Measurements from ENCODE around the gene USP1.
A peak's percentile ranks its signal among the peaks of the same experiment; 100 is the strongest.

The USP1 gene, protein sequence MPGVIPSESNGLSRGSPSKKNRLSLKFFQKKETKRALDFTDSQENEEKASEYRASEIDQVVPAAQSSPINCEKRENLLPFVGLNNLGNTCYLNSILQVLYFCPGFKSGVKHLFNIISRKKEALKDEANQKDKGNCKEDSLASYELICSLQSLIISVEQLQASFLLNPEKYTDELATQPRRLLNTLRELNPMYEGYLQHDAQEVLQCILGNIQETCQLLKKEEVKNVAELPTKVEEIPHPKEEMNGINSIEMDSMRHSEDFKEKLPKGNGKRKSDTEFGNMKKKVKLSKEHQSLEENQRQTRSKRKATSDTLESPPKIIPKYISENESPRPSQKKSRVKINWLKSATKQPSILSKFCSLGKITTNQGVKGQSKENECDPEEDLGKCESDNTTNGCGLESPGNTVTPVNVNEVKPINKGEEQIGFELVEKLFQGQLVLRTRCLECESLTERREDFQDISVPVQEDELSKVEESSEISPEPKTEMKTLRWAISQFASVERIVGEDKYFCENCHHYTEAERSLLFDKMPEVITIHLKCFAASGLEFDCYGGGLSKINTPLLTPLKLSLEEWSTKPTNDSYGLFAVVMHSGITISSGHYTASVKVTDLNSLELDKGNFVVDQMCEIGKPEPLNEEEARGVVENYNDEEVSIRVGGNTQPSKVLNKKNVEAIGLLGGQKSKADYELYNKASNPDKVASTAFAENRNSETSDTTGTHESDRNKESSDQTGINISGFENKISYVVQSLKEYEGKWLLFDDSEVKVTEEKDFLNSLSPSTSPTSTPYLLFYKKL

DNA sequence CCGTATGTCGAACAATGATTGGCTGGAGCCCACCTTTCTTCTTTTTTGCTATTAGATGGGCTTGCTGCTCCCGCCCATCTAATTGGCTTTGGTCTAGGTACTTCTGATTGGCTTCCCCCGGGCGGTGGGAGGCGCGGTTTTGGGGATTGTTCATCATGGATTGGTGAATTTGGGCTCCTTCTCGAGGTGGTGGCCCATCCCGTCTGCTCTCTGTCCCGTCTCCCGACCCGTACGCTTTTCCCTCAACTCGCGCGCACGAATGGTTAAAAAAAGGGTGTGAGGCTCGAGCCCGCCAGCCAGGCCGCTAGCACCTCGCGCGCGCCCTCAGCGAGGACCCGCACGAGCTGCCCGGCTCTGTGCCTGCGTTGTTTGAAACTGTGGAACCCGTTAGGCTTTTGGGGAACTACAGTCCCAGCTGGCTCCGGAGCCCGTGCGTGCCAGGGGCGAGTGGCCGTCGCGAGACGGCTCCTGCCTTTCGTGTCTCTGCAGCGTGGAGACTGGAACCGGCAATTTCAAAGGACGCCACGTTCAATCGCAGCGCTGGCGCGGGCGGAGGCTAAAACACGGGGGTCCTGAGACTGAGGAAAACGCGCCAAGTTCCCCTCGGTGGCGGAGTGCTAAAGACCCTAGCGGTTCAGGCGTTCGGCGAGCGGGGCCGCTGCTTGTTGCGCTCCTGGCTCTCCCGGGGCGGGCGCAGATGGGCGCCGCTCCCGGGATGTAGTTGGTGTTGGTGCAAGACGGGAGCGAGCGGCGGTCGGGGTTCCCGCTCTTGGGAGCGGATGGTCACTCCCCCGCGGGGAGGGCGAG is at the start of gene USP1:
Gene USP1, plus strand, starts transcription at position 584 of the 807 bp plus-strand sequence. CDS start 2,819 bp downstream, outside the sequence.
- DNase-seq: peak; percentile 98

- DNase-seq: no peak
Observed at GRCh38 chr1:62389531-62389930, 47.3 kb upstream of the USP1 start.

DNA sequence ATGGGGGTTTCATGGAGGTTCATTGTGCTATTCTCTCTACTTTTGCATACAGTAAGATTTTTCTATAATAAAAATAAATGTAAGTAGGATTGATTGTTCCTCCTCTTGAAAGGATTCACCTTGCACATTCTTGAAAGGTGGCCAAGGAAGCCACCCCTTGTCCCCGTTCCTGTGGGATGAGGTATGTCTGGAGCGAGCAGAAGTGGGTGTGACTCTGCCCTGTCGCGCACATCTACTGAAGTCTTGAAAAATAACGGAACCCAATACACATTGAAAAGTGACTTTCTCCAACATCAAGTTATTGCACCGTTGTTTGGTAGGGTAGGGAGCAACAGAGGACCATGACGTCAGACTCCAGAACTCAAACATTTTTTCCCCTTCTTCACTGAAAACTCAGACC is 46.8 kb upstream of the USP1 start:
- DNase-seq: no peak

GRCh38 chr1:62391369-62391971 is 45.4 kb upstream of the USP1 start:
- no peak for DNase-seq

GRCh38 chr1:62392951-62393350 is 43.9 kb upstream of the USP1 start:
- DNase-seq: no peak

GRCh38 chr1:62394646-62395045 is 42.2 kb upstream of the USP1 start:
- no peak for DNase-seq

GRCh38 chr1:62395291-62395690 is 41.6 kb upstream of the USP1 start:
- no peak for DNase-seq

GRCh38 chr1:62396871-62397270 is 40.0 kb upstream of the USP1 start:
- DNase-seq: no peak

DNA sequence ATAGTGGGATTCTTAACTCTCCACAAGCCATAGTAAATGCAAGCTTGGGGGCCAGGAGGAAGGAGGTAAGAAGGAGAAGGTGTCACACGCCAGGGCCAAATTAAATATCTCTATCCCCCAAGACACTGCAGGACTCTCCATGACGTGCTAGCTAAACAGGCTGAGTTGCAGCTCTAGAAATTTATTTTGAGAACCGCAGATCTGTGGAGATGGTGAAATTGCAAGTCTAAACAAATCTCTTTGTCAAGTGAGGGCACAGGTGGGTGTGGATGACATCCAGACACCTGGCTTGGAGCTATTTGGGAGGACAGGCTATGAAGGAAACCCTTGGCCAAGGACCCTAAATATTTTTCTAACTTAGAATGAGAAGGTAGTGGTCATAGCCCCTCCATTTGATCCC is 39.5 kb upstream of the USP1 start:
- no peak for DNase-seq

DNA sequence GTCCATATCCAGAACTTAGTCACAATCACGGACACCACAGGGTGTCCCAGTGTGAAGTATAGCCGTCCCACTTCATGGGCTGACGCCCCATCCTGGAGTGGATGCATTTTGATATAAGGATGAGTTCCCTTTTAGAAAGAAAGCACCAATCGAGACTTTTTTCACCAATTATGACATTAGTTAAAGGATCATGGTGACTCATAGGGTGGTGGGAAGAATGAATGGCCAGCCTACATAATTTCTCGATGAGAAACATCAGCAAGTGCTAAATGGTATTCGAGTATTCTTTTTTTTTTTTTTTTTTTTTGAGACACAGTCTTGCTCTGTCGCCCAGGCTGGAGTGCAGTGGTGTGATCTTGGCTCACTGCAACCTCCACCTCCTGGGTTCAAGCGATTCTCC is 38.5 kb upstream of the USP1 start:
- DNase-seq: no peak

- DNase-seq: no peak
Observed at GRCh38 chr1:62401034-62401760, 35.7 kb upstream of the USP1 start.

DNA sequence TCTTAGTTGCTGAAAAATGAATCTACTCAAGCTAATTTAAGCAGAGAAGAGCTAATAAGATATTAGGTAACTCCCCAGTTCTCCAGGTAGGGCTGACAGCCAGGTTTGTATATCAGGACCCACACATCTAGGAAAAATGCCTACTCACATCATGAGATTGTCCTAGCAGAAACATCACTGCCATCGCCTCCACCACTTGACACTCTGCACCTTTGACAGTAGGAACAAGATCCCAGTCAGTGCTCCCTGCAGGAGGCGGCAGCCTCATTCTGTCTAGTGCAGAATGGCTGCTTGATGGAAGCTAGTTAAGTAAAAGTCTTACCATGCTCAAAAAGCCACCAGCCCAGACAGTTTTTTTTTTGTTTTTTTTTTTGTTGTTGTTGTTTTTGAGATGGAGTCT is 31.6 kb upstream of the USP1 start:
- DNase-seq: no peak

- no peak for DNase-seq
Observed at GRCh38 chr1:62406576-62406975, 30.3 kb upstream of the USP1 start.

GRCh38 chr1:62407398-62408009 is 29.3 kb upstream of the USP1 start:
- DNase-seq: peak; percentile 9

DNA sequence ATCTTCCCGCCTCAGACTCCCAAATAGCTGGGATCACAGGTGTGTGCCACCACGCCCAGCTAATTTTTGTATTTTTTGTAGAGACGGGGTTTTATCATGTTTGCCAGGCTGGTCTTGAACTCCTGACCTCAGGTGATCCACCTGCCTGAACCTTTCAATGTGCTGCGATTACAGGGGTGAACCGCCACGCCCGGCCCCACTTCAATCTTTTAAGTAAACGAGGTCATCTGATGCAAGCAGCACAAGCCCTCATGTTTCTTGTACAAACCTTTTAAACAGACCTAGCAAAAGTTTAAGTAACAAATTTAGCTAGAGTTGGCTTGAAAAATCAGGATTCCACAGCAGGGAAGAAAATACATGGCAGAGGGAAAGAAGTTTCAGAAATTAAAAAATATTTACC is 21.2 kb upstream of the USP1 start:
- no peak for DNase-seq

DNA sequence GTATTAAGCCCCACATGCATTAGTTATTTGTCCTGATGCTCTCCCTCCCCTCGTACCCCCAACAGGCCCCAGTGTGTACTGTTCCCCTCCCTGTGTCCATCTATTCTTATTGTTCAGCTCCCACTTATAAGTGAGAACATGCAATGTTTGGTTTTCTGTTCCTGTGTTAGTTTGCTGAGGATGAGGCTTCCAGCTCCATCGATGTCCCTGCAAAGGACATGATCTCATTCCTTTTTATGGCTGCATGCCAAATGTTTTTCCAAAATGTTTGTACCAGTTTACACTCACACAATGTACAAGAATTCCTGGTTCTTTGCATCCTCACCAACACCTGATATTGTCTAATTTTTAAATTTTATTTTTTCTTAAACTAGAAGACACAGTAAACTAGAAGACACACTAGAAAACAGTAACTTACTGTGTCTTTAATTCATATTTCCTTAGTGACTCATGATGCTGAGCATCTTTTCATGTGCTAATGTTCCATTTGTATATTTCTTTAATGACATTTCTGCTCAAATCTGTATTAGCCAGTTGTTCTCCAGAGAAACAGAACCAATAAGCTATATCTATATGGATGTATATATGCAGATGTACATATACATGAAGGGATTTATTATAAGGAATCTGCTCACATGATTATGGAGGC is 19.4 kb upstream of the USP1 start:
- no peak for DNase-seq

DNA sequence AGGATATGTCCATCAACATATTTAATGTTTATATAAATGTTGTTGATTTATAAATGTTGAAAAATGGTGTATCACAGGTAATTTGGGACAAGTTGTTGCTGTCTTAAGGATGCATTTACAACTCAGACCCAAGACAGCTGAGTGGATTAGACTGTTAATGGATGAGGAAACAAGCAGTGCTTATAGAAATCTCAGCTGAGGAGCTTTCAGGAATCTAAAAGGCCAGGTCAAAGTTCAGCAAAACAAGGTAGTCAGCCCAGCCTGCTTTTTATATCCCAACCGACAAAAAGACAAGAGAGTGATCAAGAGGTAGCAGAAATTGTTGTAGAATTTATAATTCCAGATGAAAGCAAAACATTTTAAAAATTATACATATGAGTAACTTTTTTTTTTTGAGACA is 16.6 kb upstream of the USP1 start:
- no peak for DNase-seq

DNA sequence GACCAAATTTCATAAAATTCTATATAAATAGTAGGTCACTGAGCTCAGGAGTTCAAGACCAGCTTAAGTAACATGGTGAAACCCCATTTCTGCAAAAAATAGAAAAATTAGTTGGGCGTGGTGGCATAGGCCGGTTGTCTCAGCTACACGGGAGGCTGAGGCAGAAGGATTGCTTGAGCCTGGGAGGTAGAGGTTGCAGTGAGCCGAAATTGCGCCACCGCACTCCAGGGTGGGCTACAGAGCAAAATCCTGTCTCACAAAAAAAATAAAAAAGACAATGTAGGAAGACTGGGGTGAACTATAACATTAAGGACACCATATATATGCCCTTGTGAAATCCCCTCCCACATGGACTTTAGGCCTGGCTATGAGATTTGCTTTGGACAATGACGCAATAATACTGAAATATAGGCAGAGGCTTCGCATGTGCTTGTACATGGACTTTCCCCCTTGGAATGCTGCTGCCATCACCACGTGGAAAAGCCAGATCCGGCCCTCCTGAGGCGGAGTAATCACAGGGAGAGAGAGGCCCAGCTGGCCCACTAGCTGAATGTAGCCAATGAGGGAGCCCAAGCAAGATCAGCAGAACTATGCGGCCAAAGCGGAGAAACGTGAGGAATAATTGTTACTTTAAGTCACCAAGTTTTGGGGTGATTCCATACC is 13.1 kb upstream of the USP1 start:
- DNase-seq: no peak

- no peak for DNase-seq
Observed at GRCh38 chr1:62424411-62424810, 12.4 kb upstream of the USP1 start.

DNA sequence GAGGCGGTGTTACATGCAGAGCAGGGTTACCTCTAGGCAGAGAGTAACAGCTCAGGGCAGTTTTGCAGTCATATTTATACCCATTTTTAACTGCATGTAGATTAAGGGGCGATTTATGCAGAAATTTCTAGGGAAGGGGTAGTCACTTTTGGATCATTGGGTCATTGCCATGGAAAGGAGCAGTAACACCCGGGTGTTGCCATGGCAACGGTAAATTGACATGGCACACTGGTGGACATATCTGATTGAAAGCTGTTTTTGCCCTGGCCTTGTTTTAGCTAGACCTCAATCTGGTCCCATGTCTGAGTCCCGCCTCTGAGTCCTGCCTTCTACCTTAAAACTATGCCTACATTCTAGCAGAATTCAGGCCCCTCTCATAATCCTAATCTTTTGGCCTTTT is 11.8 kb upstream of the USP1 start:
- no peak for DNase-seq

GRCh38 chr1:62426237-62426636 is 10.6 kb upstream of the USP1 start:
- no peak for DNase-seq

Measured in NCI-H1048 (cell line).